Globus pallidus (tissue), 1 donor: ENCODE measurements around the gene ATP6V0D1.

Experiments
- DNase-seq: peaks from one replicate; pipeline ENCODE4 v3.0.0-alpha.2; 2015; ENCODE audit warnings: low spot score

ATP6V0D1 gene

DNA sequence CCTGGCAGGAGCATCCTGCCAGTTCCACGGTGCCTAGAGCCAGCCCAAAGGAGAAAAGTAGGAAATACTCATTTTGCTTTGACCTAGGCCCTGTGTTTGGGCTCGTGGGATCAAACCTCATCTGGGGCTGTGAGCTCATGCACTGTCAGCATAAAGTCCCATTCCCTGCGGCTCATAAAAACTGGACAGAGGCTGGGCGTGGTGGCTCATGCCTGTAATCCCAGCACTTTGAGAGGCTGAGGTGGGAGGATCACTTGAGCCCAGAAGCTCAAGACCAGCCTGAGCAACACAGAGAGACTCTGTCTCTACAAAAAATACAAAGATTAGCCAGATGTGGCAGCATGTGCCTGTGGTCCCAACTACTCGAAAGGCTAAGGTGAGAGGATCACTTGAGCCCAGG, 17.9 kb downstream of the ATP6V0D1 start:
- no peak for DNase-seq

DNA sequence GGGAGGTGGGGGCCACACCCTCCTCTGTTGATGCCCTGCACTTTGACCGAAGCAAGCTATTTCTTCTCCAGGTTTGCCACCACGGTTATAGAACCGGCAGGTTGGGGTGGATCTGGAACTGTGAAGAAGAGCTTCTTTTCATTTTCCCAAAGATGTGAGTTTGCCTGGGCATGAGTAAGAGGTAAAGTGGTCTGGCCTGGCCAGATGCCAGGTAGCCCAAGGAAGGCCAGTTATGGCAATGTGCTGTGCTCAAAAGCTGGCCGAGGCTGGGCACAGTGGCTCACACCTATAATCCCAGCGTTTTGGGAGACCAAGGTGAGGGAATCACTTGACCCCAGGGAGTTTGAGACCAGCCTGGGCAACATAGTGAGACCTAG, 18.7 kb downstream of the ATP6V0D1 start:
- no peak for DNase-seq

DNA sequence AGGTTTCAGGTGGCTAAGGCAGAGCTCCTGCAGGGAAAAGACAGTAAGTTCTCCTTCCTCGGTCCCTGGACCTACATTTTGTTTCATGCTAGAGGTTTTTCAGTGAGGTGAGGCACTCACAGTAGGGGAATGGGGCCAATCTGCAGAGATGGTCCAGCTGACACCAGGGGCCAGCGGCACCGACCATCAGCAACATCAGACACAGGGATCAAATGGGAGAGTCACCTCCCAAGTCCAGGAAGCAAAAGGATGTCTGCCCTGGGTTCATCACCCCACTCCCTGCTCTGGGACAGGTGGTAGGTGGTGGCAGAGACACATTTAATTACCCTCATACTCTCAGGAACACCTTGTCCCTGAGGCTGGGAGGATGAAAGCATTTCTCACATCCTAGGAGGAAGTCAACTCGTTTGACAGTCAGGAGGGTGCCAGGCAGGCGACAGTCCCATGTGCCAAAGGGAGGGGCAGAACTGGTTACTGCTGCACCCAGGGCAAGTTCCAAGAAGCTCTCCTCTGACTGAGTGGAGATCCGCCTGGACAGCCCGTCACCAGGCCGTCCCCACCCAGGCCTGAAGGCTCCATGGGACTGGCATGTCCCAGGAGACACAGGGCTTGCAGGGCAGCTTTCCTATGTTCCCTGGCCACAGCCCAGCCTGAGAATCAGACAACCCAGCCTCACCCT, 19.2 kb downstream of the ATP6V0D1 start:
- DNase-seq: no peak

DNA sequence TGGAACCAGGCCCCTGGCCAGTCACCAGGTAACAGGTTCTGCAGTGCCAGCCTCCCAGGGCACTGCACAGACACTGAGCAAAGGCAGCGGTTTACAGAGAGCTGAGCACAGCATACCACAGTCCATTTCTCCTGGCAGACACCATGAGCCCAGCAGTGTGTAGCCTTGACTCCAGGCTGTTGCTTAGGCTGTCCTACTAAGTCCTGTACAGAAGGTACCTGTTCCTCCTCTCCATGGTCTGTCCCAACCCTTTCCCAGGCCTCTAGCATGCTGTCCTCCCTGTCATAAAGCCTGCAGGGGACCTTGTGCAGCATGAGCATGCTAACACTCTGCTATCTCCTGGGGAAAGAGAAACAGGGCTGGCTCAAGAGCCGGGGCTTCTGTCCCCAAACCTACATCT, 20.0 kb downstream of the ATP6V0D1 start:
- no peak for DNase-seq

DNA sequence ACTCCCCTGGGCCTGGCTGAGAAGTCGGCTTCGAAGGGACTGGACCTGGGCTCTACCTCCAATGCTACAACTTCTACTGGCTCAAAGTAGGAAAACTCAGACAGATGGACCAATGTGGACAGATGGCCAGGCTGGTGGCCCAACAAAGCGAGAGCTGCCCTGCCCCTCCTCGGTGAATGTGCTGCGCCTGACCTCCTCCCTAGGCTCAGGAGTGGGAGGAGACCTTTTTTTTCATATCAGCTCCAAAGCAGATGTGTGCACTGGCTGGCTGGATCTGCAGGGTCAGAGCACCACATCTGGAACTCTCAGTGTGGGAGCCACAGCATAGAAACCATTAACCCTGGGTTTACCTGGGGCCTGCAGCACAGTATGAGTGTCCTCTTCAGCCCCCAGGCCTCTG, 20.8 kb downstream of the ATP6V0D1 start:
- no peak for DNase-seq

DNA sequence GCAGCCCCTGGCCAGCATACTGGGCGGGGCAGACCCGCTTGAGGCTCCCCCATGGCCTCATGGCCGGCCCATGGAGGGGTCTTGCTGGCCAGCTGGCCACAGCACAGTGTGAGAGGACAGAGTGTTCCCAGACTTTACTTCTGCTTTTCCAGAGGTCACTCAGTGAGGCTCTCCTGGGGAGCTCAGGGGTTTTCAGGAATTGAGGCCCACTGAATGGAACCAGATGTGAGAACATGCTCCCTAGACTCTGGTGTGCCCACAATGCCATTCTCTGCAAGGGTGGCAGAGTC, 21.2 kb downstream of the ATP6V0D1 start:
- DNase-seq: no peak

DNA sequence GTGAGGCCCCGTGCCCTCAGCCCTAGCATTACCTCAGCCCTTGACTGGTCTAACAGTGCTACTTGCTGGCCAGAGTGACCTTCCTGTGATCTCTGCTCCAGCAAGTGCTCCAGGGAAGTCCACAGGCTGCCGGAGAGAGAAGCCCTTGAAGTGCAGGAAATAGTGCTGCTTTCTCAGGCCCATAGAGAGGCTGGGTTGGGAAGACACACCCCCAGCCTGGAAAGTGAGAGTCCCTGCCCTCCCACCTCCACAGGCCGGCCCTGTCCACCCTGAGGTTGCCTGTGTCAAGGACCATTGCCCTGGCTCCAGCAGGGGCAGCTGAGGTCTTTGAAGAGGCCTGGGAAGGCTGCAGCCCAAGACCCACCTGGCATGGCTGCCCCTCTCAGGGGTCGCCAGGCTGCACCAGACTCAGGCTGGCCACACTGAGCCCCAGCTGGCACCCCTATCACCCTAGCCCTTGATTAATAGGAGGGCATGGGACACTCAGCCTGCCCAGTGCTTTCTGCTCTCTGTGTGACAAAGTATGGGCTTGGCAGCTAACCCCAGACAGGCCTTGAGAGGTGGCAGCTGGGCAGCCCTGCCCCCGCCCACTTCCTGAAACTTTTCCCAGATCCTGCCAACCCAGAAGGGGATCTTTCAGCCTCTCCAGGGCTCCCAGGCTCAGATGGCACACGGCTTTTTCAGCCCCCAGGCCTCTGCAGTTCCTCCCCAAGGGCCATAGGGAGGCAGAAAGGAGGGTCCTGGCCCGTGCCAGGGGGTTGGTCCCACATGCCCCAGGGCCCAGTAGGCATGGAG, 21.7 kb downstream of the ATP6V0D1 start:
- DNase-seq: peak; percentile 34

DNA sequence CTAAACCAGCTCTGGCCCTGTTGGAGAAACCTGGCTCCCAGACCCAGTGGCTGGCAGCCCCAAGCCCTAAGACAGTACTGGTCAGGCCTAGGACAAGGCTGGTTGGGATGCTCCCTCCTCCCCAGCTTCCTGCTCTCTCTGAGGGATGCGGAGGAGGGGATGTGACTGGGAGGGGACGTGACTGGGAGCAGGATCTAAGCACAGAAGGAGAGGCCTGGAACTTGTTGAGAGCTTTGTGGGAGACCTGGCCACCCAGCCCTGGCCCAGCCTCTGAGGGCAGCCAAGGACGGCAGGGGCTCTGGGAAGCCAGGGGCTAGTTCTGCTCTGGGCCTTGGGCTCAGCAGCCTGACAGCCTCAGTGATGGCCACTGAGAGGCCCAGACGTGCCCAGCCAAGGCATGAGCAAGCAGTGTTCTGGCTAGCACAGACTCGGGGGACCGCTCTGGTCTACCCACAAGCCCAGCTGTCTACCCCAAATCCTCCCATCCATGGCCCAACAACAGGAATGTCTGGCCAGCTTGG, 22.8 kb downstream of the ATP6V0D1 start:
- DNase-seq: no peak

DNA sequence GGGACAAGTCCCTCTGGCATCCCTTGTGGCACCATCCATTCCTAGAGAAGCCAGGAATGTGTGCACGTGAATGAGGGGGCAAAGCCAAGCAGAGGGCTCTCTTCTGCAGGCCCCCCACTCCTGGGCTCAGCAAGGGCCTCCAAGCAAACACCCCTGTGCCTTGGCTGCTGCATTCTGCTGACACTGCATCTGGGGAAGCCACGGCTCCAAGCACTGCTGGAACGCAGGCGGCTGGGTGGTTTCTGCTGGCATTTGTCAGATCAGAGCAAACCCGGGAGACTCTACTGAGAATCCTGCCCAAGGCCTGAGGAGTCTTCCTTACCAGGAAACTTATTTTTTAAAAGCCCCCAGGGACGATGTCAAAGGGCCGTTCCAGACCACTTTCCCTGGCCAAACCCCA, 23.3 kb downstream of the ATP6V0D1 start:
- DNase-seq: no peak

DNA sequence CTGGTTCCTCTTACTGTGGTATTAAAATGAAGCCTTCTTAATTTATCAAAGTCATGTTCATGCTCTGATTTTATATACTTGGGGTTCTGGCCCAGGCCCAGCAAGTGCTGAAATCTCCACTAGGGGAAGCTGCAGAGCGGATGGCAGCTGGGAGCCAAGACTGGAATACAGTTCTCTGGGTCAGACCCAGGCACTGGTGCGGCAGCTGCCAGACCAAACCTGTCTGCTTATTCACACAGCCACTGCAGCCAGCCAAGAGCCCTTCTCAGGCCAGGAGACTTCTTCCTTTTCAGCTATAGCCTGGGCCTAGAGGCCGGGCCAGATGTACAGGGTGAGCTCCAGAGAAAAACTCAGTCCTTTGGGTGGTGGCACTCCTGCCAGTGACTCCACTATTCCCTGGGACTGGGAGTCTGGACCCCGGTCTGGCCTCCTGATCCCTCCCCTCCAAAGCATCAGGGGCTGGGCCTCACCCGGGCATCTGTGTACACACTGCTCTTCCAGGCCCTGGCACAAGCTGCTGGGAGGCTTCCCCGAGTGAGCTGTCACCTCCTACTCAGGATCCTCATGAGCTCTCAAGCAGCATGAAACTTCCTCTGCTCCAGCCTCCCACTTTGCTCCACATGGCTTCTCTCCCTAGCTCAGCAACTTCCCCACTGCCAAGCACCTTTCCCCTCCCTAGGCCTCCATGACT, 24.4 kb downstream of the ATP6V0D1 start:
- no peak for DNase-seq

DNA sequence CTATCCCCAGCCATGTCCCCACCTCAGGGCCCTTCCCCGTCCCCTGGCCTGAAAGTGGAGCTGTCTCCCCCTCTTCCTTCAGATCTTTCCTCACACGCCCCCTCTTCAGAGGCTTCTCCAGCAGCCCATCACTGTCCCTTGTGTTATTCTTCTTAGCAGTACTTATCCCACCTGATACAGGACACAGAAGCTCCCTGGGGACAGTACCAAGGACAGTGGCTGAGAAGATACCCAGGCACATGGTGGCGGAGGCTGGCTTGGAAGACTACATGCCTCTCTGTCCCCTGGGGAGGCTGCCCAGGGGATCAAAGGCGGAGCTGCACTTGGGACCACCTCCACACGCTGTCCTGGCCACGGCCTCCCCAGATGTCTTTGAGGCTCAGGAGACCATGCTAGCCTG, 26.1 kb downstream of the ATP6V0D1 start:
- DNase-seq: no peak

DNA sequence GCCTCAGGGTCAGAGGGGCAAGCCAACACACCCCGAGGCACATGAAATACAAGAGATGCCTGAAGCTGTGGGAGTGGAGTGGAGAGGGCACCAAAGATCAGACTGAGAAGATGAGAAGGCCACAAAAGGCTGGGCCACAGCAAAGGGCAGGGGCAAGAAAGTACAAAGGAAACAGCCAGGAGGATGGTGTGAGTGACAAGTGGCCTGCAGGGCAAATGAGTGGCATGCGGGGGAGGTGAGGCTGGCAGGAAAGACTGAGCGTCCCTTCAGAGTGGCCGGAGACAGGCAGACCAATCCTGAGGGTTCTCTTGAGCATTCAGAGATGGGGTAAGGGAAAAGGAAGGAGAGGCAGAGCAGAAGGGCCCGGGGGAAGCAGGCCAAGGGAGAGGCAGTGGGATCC, 26.9 kb downstream of the ATP6V0D1 start:
- no peak for DNase-seq

DNA sequence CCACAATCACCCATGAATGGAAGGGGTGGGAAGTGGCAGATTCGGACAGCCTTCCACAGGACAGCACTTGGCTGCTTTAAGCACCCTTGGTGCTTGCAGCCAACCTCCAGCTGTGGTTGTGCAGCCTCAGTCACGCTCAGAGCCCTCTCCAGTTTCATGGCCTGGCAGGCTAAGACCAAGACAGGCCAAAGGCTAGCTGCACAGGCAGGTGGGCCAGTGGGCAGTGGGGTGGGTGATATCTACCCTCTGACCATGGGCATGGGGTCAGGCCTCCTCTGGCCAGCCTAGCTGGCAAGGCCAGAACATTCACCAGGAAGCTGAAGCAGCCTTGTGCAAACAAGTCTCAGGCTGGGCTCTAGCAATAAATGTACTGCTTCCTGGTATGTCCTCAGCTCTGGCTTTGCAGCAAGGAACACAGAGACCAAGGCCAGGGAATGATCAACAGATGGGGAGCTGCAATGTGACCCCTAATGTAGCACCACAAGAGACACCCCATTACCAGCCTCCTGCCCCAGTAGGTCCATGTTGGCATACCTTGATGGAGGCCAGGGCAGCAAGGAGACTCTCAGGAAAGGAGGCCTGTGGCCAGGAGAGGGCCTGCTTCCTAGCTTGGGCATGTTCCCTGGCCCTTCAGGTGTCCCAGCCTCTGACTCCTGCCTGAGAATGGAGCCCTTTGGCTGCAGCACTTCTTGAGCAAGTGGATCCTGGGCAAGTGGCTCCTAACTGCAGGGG, 29.1 kb downstream of the ATP6V0D1 start:
- no peak for DNase-seq

DNA sequence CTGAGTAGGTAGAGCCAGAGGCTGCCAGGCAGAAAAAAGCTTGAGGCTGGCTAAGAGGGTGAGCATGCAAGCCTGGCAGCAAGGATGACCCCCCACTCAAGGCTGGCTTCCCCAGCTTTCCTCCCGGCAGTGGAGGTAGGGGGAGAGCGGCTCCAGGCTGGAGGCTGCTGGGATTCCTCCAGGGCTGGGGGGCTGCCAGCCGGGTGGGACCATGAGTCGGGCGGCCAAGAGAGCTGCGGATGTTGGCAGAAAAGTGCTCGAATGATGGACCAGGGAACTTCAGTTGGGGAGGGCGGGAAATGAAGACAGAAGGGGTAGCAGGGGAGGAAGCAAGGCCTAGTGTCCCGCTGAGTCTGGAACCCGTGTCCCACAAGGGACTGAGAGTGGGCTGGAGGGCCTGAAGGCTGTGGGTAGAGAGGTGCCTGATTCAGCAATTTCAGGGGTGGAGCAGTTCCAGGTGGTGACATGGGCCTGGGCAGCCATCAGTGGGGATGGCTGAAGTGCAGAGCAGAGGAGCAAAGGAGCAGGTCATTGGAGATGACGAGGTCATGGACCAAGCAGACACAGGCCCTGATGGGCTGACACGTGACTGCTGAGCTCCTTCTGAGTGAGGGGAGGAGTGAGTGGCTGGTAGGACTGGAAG, 29.8 kb downstream of the ATP6V0D1 start:
- DNase-seq: no peak

DNA sequence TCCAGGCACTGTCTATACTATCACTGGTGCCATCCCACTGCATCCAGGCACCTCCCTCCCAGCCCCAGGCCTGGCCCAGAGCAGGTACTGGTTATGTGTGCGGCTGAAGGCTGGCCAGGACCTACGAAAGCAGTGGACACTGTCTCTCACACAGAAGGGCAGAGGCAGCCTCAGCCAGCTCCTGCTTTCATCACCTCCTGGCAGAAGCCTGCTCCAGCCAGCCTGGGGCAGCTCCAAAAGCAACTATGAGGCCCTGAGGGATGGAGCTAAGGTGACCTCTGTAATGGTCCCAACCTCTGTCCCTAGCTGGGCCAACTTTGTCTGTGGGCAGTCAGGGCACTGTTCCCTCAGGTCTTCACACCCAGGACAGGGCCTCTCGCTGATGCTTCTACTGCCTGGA, 31.2 kb downstream of the ATP6V0D1 start:
- DNase-seq: no peak

DNA sequence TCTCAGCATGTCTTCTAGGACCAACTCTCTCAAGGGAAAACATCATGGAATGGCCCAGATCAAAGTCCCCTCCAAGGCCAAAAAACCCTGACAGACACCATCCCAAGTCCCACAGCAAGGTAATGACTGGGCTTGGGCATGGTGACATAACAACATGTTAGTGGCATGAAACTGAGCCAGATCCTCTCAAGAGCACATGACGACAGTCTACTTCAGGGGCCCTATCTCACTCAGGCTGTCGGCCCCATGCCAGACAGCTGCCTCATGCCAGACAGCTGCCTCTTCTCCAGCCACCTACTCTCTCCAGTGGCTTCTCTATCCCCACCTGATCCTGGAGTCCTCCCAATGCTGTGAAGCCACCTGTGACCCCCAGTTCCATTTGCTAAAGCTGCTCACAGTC, 31.6 kb downstream of the ATP6V0D1 start:
- DNase-seq: no peak

DNA sequence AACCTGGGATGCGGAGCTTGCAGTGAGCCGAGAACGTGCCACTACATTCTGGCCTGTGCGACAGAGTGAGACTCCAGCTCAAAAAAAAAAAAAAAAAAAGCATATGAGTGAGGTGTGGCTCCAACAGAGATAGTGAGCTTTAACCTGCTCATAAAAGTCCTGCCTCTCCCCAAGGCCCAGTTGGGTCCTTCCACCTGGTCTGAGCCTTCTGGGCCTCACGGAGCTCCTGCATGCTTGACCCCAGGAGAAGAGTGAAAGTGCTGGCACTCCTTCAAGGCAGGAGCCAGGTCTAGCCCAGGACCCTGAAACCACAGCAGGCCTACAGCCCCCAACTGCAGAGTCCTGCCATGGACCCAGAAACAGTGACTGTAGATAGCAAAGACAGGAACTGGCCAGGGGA, 32.4 kb downstream of the ATP6V0D1 start:
- no peak for DNase-seq

DNA sequence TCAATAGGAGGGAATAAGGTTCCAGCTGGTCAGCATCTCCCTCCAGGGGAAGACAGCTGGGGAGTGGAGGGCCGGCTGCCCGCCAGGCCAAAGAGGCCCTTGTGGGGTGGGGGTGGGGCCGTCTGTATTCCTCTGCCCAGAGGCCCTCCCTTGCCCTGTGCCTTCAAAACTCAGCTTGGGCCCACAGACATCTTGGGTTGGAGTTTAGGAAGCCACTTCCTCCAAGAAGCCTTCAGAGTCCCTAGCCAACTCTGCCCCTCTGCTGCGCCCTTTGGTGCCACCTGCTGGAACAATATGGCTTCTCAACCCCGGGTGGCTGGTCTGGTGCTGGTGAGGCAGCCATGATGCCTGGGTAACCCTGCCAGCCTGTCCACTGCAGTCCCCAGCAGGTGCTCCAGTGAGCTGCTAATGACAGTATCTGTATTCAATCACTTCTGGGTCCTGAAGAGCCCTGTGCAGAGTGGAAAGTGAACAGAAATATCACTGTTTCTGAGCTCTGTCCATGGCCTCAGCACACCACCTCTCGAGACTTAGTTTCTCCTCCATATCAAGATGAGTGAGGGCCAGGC, 33.4 kb downstream of the ATP6V0D1 start:
- DNase-seq: no peak

DNA sequence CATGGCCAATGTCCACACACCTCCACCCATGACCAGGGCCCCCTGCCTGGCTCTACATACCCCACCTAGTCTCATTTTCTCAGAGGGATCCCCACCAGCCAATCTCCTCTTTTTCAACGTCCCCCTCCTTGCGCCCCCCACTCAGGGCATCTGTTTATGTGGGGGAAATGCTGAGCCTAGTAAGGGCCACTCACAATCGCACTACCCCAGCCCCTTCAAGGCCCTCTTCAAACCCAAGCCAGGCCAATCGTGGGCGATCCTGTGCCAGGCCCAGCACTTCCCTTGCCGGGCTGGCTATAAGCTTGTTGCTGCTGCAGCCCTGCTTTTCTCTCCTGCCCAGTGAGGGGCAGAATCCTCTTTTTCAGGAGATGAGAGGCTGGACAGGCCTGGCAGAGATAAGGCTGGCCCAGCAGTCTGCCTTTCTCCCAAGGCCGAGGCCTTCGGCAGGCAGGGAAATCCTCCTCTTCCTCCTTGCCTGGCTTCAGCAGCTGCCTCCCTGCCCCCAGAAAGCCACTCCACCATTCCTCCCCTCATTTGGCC, 33.9 kb downstream of the ATP6V0D1 start:
- DNase-seq: no peak

DNA sequence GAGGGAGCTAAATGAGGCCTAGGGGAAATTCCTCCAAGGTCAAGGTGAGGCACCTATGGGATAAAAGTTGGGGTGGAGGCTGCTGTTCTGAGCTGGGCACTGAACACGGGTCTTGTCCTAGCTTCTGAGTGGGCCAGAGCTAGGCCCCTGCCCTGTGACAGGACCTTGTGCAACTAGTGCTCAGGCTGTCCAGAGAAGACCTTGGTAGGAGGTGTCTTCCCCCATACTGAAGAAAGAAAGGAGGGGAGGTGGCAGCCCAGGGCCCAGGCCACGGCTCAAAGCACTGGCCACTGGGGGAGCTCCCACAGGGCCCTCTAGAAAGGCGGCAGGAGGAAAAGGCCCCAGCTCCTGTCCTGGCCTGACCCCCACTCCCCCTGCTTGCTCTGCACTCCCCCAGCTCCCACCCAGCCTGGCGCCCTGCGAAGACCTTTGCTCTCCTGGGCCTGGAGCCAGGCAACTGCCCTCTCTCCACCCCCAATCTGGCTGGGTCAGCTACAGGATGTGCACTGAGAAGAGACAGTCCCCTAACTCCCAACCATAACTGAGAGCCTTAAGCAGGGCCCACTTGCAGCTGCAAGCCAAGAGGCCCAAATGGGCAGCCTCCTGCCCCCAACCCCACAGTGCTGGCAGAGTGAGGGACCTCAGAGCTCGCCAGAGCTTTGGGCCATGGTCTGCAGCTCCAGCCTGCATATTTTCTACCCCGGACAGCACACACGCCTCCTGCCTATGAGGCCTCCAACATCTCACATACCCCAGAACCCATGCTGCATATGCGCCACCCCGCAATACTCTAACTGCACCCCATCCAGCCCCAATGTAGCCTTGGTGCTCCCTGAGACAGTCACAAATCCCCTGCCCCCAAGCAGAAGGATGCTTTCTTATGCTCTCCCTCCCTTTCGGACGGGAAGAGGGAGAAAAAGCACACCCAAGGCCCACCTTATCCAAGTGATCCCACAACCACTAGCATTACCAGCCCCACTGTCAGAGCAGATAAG, 34.7 kb downstream of the ATP6V0D1 start:
- no peak for DNase-seq
